ENCODE data around the gene BICRA. TPM values are rescaled to one million over a fixed set of nuclear protein-coding genes. Genes with fewer than 3 reads are reported as not detected.
A peak's percentile ranks its signal among the peaks of the same experiment; 100 is the strongest.

BICRA gene
- total RNA-seq, 1 experiment from 2014 or later: 29.3 TPM

- no peak overlapping the region for H2BK12ac ChIP-seq (ENCODE audit: insufficient read length, low read depth, low read length)
Observed at GRCh38 chr19:47686679-47687450, 77.9 kb downstream of the BICRA start.

More at GRCh38 chr19:47686679-47687450, 77.9 kb downstream of the BICRA start:
- no peaks in the 10 kb centered on the region for H3K9me3 Mint-ChIP-seq
- no peaks in the 10 kb centered on the region for H3K9me3 ChIP-seq (ENCODE audit: control insufficient read depth, low read depth, low read length)
- no CpG with 5 or more reads among the region's 7 CpGs for WGBS (ENCODE audit: extremely low coverage, insufficient read length, low lambda C conversion rate)
- no peak overlapping the region for H2BK120ac ChIP-seq (ENCODE audit: low read depth, low read length, poor library complexity, severe bottlenecking)
- no peak overlapping the region for H2AK5ac ChIP-seq (ENCODE audit: insufficient read length, low read length)
- H4K5ac ChIP-seq (ENCODE audit: insufficient read length, low read depth, low read length): no peak overlapping the region
- H3T11ph ChIP-seq (ENCODE audit: low read length): no peak overlapping the region
- H2BK20ac ChIP-seq (ENCODE audit: low read depth, low read length, poor library complexity, severe bottlenecking): no peak overlapping the region
- H3K18ac ChIP-seq (ENCODE audit: insufficient read length, low read depth, low read length): no peak overlapping the region
- no peaks in the 10 kb centered on the region for H3K27me3 Mint-ChIP-seq (ENCODE audit: low read depth)
- no peak overlapping the region for H3K14ac ChIP-seq (ENCODE audit: insufficient read depth, low read length)
- no peaks in the 10 kb centered on the region for H3K4me1 ChIP-seq (ENCODE audit: insufficient read depth, low read length)
- H3K79me1 ChIP-seq (ENCODE audit: insufficient read depth, low read depth, low read length, poor library complexity, severe bottlenecking): no peaks in the 10 kb centered on the region
- no peak overlapping the region for H4K8ac ChIP-seq (replicated peaks; ENCODE audit: insufficient read length, low read depth, low read length)
- no peak overlapping the region for H4K91ac ChIP-seq (ENCODE audit: insufficient read length, low read depth, low read length)
- H3K9ac ChIP-seq (ENCODE audit: extremely low read depth, insufficient read length, low read length): no peak overlapping the region
- no peak overlapping the region for H3K4ac ChIP-seq (ENCODE audit: low read depth, low read length)
- no peak for DNase-seq
- no peaks in the 10 kb centered on the region for H3K27me3 ChIP-seq (ENCODE audit: insufficient read depth, low read length)
- no peak overlapping the region for H3K4me2 ChIP-seq (ENCODE audit: insufficient read depth, insufficient read length, low read length)
- H3K56ac ChIP-seq (ENCODE audit: insufficient read length, low read depth, low read length): no peak overlapping the region
- H3K23ac ChIP-seq (ENCODE audit: insufficient read length, low read depth, low read length): no peak overlapping the region
- H3K79me2 ChIP-seq (ENCODE audit: insufficient read depth, low read length): no peaks in the 10 kb centered on the region
- peaks cover 7 to 40% (median 37%) of the 10 kb centered on the region in 3 experiments; a peak in 6 of 7 replicates for H3K36me3 Mint-ChIP-seq (ENCODE audit: insufficient read depth in 1 of 3, low read depth in 3 of 3)
- H3K4me1 Mint-ChIP-seq: no peaks in the 10 kb centered on the region
- no peak for TF ChIP-seq CTCF (conservative IDR thresholded peaks at IDR 0.05)
- no peak overlapping the region for H3K27ac ChIP-seq (ENCODE audit: insufficient read length, low read depth, low read length)
- no peak overlapping the region for H2BK5ac ChIP-seq (ENCODE audit: insufficient read length, low read length)
- H4K20me1 ChIP-seq (ENCODE audit: control insufficient read depth, insufficient read depth, insufficient read length): no peaks in the 10 kb centered on the region
- no peak overlapping the region for H2BK15ac ChIP-seq (ENCODE audit: low read depth, low read length)
- H3K23me2 ChIP-seq (ENCODE audit: insufficient read length, low read depth, low read length, poor library complexity, severe bottlenecking): no peaks in the 10 kb centered on the region
- no peak overlapping the region for H2AFZ ChIP-seq (ENCODE audit: low read length)
- H3K27ac Mint-ChIP-seq: peak overlapping the region in 2 of 3 experiments; percentile 6 to 8; a peak in 2 of 7 replicates
- no peak overlapping the region for H3K4me3 Mint-ChIP-seq

All from H9 (cell line).